Gastroesophageal sphincter (tissue), 4 donors: Measurements from ENCODE around the gene MND1. TPM values are rescaled to one million over a fixed set of nuclear protein-coding genes. Genes with fewer than 3 reads are reported as not detected.
A peak's percentile ranks its signal among the peaks of the same experiment; 100 is the strongest.

Experiments used
- ATAC-seq: fragments of 150-250 bp; one replicate; pipeline ENCODE4 v1.9.1; 2016; ENCODE audit warnings: mild to moderate bottlenecking, moderate library complexity
- H3K27ac ChIP-seq, 4 donors: fragments of 200-600 bp; sonication (generic) in 3 of 4; 1 replicate in 3 of 4; 2 replicates in 1 of 4; pipeline ENCODE4 v1.5.1; 2016 to 2019
- H3K27me3 ChIP-seq: fragments of 200-600 bp; sonication (generic); one replicate; pipeline ENCODE4 v1.5.1; 2019
- H3K36me3 ChIP-seq, 2 donors: fragments of 200-600 bp; sonication (generic); one replicate each; pipeline ENCODE4 v1.5.1; 2019; ENCODE audit warnings: control low read depth in 1 of 2
- H3K4me1 ChIP-seq, 3 donors: fragments of 200-600 bp; sonication (generic); 1 replicate in 2 of 3; 2 replicates in 1 of 3; pipeline ENCODE4 v1.5.1; 2016 to 2019; ENCODE audit warnings: control low read depth in 2 of 3
- H3K4me3 ChIP-seq, 2 donors: fragments of 200-600 bp; sonication (generic); one replicate each; pipeline ENCODE4 v1.5.1; 2019; ENCODE audit warnings: mild to moderate bottlenecking in 1 of 2, moderate library complexity in 1 of 2
- H3K9me3 ChIP-seq, 3 donors: fragments of 200-600 bp; sonication (generic); one replicate each; pipeline ENCODE4 v1.5.1; 2017 to 2019; ENCODE audit warnings: control low read depth in 2 of 3
- CTCF ChIP-seq, 4 experiments: fragments of 200-600 bp in 2 of 4; fragments of 450-650 bp in 2 of 4; sonication (generic) in 1 of 4; IDR thresholded peaks; one replicate each; pipeline ENCODE4 v1.5.1; 2017 to 2019; ENCODE audit warnings: antibody characterized with exemption in 4 of 4, mild to moderate bottlenecking in 2 of 4, moderate library complexity in 2 of 4
- EP300 ChIP-seq: sonication (generic); formaldehyde crosslinking; IDR thresholded peaks from one replicate; pipeline ENCODE4 v1.6.1; 2017; ENCODE audit warnings: antibody characterized with exemption, mild to moderate bottlenecking
- POLR2A ChIP-seq, 2 donors: fragments of 450-650 bp; IDR thresholded peaks; one replicate each; pipeline ENCODE4 v1.6.1; 2017; ENCODE audit warnings: antibody characterized with exemption in 2 of 2, mild to moderate bottlenecking in 2 of 2, moderate library complexity in 1 of 2
- POLR2AphosphoS5 ChIP-seq: sonication (generic); formaldehyde crosslinking; IDR thresholded peaks from one replicate; pipeline ENCODE4 v1.6.1; 2017; ENCODE audit warnings: antibody characterized with exemption
- WGBS, 2 donors: methylation state at CpG; one replicate each; pipeline ENCODE4 v1.1.5; 2018; ENCODE audit warnings: low coverage in 1 of 2; 5-methylcytosine and 5-hydroxymethylcytosine counted together
- total RNA-seq, 4 donors: library from RNA; depleted of rRNA; stranded (reverse); fragments of >200 nt; gene quantifications; one replicate each; pipeline ENCODE4 v1.1.0, GENCODE V29; 2016

MND1 gene
- total RNA-seq, 4 donors from 2014 or later: 0.78 to 4.8 (median 1.2) TPM; not detected in 1

DNA sequence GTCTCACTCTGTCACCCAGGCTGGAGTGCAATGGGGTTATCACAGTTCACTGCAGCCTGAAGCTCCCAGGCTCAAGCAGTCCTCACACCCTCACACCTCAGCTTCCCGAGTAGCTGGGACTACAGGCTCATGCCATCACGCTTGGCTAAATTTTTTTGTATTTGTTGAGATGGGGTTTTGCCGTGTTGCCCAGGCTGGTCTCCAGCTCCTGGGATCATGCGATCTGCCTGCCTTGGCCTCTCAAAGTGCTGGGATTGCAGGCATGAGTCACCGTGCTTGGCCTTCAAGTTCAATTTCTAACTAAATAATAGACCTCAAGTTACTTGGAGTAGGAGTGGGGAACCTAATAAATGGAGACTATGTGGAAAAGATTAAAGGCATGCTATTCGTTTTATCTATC lies 48.9 kb downstream of the MND1 start:
- Histone ChIP-seq H3K4me3 (no peak overlapping the region), H3K36me3 (no peaks in the 10 kb centered on the region), H3K27ac (no peak overlapping the region), H3K9me3 (no peaks in the 10 kb centered on the region), H3K27me3 (no peaks in the 10 kb centered on the region), H3K4me1 (peaks cover 0 to 8% (median 0%) of the 10 kb centered on the region in 3 donors)
- peak; percentile 25 for ATAC-seq
- WGBS, 2 donors: 30 to 51% methylated on average over 3 to 6 of the region's 6 CpGs
- TF ChIP-seq EP300 (no peak), CTCF (IDR thresholded peaks at IDR 0.05) (no peak), POLR2A (IDR thresholded peaks at IDR 0.05) (no peak), POLR2AphosphoS5 (no peak)

GRCh38 chr4:153394945-153395344 lies 50.5 kb downstream of the MND1 start:
- 94 to 100% methylated on average over 1 of the region's 1 CpG for WGBS, 2 donors
- H3K27ac ChIP-seq: no peak overlapping the region
- peaks cover 0 to 8% (median 0%) of the 10 kb centered on the region in 3 donors for H3K4me1 ChIP-seq
- TF ChIP-seq POLR2AphosphoS5: no peak
- TF ChIP-seq POLR2A (IDR thresholded peaks at IDR 0.05): no peak
- no peak for TF ChIP-seq EP300
- TF ChIP-seq CTCF (IDR thresholded peaks at IDR 0.05): no peak
- no peak overlapping the region for H3K4me3 ChIP-seq
- no peaks in the 10 kb centered on the region for H3K9me3 ChIP-seq
- H3K27me3 ChIP-seq: no peaks in the 10 kb centered on the region
- H3K36me3 ChIP-seq: no peaks in the 10 kb centered on the region
- ATAC-seq: no peak

- H3K4me1 ChIP-seq: no peaks in the 10 kb centered on the region
- WGBS, 2 donors: 97 to 100% methylated on average over 2 to 3 of the region's 3 CpGs
- H3K4me3 ChIP-seq: no peak overlapping the region
- H3K9me3 ChIP-seq: no peaks in the 10 kb centered on the region
- H3K27me3 ChIP-seq: no peaks in the 10 kb centered on the region
- no peak for ATAC-seq
- H3K27ac ChIP-seq: no peak overlapping the region
- no peaks in the 10 kb centered on the region for H3K36me3 ChIP-seq
- no peak for TF ChIP-seq CTCF (IDR thresholded peaks at IDR 0.05)
- TF ChIP-seq POLR2A (IDR thresholded peaks at IDR 0.05): no peak
- no peak for TF ChIP-seq EP300
- no peak for TF ChIP-seq POLR2AphosphoS5
Observed at GRCh38 chr4:153398713-153399112, 54.2 kb downstream of the MND1 start.

DNA sequence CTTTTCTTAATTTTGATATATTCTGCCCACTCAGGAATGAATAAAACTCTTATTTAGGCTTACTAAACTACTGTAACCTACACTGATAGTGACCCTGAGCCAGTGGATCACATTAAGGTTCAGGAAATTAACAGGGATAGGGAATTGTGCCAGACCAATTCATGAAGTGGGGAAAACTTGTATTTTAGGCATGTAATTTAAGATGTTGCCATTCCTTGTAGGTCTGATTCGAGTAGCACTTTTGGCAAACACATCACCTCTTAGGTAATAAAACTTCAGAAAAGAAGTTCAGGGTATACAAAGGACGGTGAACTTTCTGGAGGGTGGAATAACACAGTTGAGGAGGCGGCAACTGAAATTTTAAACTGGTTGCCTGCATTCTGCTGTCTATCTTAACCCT lies 54.9 kb downstream of the MND1 start:
- no peaks in the 10 kb centered on the region for H3K36me3 ChIP-seq
- H3K9me3 ChIP-seq: no peaks in the 10 kb centered on the region
- no peaks in the 10 kb centered on the region for H3K27me3 ChIP-seq
- no peaks in the 10 kb centered on the region for H3K4me1 ChIP-seq
- H3K27ac ChIP-seq: no peak overlapping the region
- 62 to 91% methylated on average over 3 of the region's 3 CpGs for WGBS, 2 donors
- H3K4me3 ChIP-seq: no peak overlapping the region
- no peak for ATAC-seq
- TF ChIP-seq POLR2AphosphoS5: no peak
- no peak for TF ChIP-seq CTCF (IDR thresholded peaks at IDR 0.05)
- TF ChIP-seq POLR2A (IDR thresholded peaks at IDR 0.05): no peak
- no peak for TF ChIP-seq EP300

- no peaks in the 10 kb centered on the region for H3K27me3 ChIP-seq
- no peak for ATAC-seq
- no peaks in the 10 kb centered on the region for H3K4me1 ChIP-seq
- WGBS, 2 donors: 94 to 100% methylated on average over 1 of the region's 1 CpG
- H3K27ac ChIP-seq: no peak overlapping the region
- TF ChIP-seq CTCF (IDR thresholded peaks at IDR 0.05) (no peak), POLR2AphosphoS5 (no peak), POLR2A (IDR thresholded peaks at IDR 0.05) (no peak), EP300 (no peak)
- no peak overlapping the region for H3K4me3 ChIP-seq
- H3K36me3 ChIP-seq: no peaks in the 10 kb centered on the region
- no peaks in the 10 kb centered on the region for H3K9me3 ChIP-seq
Observed at GRCh38 chr4:153401501-153401900, 57.0 kb downstream of the MND1 start.
